Measurements from ENCODE around the gene GALNT8. TPM values are rescaled to one million over a fixed set of nuclear protein-coding genes. Genes with fewer than 3 reads are reported as not detected.
A peak's percentile ranks its signal among the peaks of the same experiment; 100 is the strongest.

GALNT8 gene
- not detected for total RNA-seq (2021; ENCODE audit: unreplicated experiment)
- not detected for polyA plus RNA-seq (2012; ENCODE audit: insufficient read length)
- Bru-seq, nascent RNA = percentile 6 among the genes with signal in this experiment
- percentile 10 among the genes with signal in this experiment for BruChase-seq, experiment 1, labeled RNA remaining after a 2-hour chase
- percentile 13 among the genes with signal in this experiment for BruChase-seq, experiment 2, labeled RNA remaining after a 6-hour chase
- long read RNA-seq, partial matches to known transcripts = 0 of 1 reads
- long read RNA-seq, other reads (novel, unspliced or antisense) = 1 of 1 reads

GRCh38 chr12:4719821-4720636 is at the start of gene GALNT8:
Gene GALNT8 (plus strand): TSS chr12:4720400. CDS start chr12:4720678, 278 bp downstream.
- POLR2A ChIA-PET = no interaction called here
- intact Hi-C loops (cut with micrococcal nuclease; ENCODE audit: unreplicated experiment) = no loop called here
- no peaks in the 10 kb centered on the region for H3K9me3 ChIP-seq (ENCODE audit: control insufficient read depth, insufficient read depth, low read depth, low read length)
- H3K27me3 ChIP-seq (ENCODE audit: control insufficient read depth, insufficient read depth, low read length) = peaks cover 5% of the 10 kb centered on the region; the same call in 1 of the 2 replicates
- no peak for DNase-seq (ENCODE audit: low read depth, low spot score)
- H3K4me3 ChIP-seq (ENCODE audit: low read depth in 2 of 2, low read length in 2 of 2) = no peak within 1 kb of the TSS
- no peak for ATAC-seq
- TF ChIP-seq CTCF (IDR thresholded peaks at IDR 0.05) (no peak), POLR2AphosphoS5 (IDR thresholded peaks at IDR 0.05; ENCODE audit: low read depth, low read length) (no peak), REST (IDR thresholded peaks at IDR 0.05; ENCODE audit: insufficient read depth in 1 of 2, low read depth in 2 of 2, low read length in 1 of 2) (no peak), TCF7L2 (IDR thresholded peaks at IDR 0.05; ENCODE audit: low read depth, low read length) (no peak), SIN3A (IDR thresholded peaks at IDR 0.05; ENCODE audit: borderline replicate concordance, insufficient read depth, low read depth, low read length) (no peak)
- H3K27ac ChIP-seq (ENCODE audit: low read length) = no peak within 1 kb of the TSS
- no peaks in the 10 kb centered on the region for H3K4me1 ChIP-seq (ENCODE audit: control insufficient read depth, insufficient read depth, low read length)
- in situ Hi-C loops (cut with HindIII; ENCODE audit: low pct_unique_long_range_greater_than_20kb, low sequenced_read_pairs) = no loop called here
- CTCF ChIA-PET = no interaction called here
- H3K36me3 ChIP-seq (ENCODE audit: control insufficient read depth, insufficient read depth, low read length) = no peaks in the 10 kb centered on the region
- BruUV-seq (replicated peaks) = no TSS peak

GRCh38 chr12:4679711-4680110 is 40.5 kb upstream of the GALNT8 start:
- intact Hi-C loops (cut with micrococcal nuclease; ENCODE audit: unreplicated experiment) = no loop called here
- ATAC-seq (no peak), DNase-seq (ENCODE audit: low read depth, low spot score) (no peak)
- POLR2A ChIA-PET = no interaction called here
- CTCF ChIA-PET = no interaction called here
- H3K27ac ChIP-seq (ENCODE audit: low read length) = no peak overlapping the region
- no peaks in the 10 kb centered on the region for H3K9me3 ChIP-seq (ENCODE audit: control insufficient read depth, insufficient read depth, low read depth, low read length)
- H3K27me3 ChIP-seq (ENCODE audit: control insufficient read depth, insufficient read depth, low read length) = no peaks in the 10 kb centered on the region
- no peaks in the 10 kb centered on the region; the same call in none of the 2 replicates for H3K36me3 ChIP-seq (ENCODE audit: control insufficient read depth, insufficient read depth, low read length)
- BruUV-seq (replicated peaks) = no TSS peak
- H3K4me1 ChIP-seq (ENCODE audit: control insufficient read depth, insufficient read depth, low read length) = no peaks in the 10 kb centered on the region
- in situ Hi-C loops (cut with HindIII; ENCODE audit: low pct_unique_long_range_greater_than_20kb, low sequenced_read_pairs) = no loop called here
- TF ChIP-seq SIN3A (IDR thresholded peaks at IDR 0.05; ENCODE audit: borderline replicate concordance, insufficient read depth, low read depth, low read length) (no peak), POLR2AphosphoS5 (IDR thresholded peaks at IDR 0.05; ENCODE audit: low read depth, low read length) (no peak), CTCF (IDR thresholded peaks at IDR 0.05) (no peak), REST (IDR thresholded peaks at IDR 0.05; ENCODE audit: insufficient read depth in 1 of 2, low read depth in 2 of 2, low read length in 1 of 2) (no peak), TCF7L2 (IDR thresholded peaks at IDR 0.05; ENCODE audit: low read depth, low read length) (no peak)
- H3K4me3 ChIP-seq (ENCODE audit: low read depth in 2 of 2, low read length in 2 of 2) = no peak overlapping the region
